ENCODE data around the gene TFAP2E. TPM values are rescaled to one million over a fixed set of nuclear protein-coding genes. Genes with fewer than 3 reads are reported as not detected.

Gene TFAP2E
- total RNA-seq, 1 donor from 2014 or later, result 1.4 TPM

DNA sequence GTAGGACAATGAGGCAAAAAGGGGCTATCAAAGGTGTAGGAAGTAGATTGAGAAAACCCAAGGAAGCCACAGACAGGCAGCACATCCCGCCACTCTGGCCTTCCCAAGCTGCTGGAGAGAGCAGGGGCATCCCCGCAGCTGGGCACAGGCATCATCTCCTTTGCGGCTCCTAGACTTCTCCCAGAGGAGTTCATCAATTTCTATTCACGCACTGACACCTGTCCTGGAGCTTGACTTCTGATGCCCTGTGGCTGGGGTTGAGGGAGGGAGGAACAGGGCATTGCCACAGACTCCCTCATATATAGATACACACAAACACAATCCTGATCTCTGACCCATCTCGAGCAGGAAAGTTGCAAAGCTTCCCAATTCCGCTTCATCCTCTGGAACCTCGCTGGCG is 1.9 kb upstream of the TFAP2E start:
- H3K9me3 Mint-ChIP-seq, result no peaks in the 10 kb centered on the region
- H3K4me1 Mint-ChIP-seq (ENCODE audit: unreplicated experiment), result peaks cover 7% of the 10 kb centered on the region
- TF ChIP-seq, protein P1, sequence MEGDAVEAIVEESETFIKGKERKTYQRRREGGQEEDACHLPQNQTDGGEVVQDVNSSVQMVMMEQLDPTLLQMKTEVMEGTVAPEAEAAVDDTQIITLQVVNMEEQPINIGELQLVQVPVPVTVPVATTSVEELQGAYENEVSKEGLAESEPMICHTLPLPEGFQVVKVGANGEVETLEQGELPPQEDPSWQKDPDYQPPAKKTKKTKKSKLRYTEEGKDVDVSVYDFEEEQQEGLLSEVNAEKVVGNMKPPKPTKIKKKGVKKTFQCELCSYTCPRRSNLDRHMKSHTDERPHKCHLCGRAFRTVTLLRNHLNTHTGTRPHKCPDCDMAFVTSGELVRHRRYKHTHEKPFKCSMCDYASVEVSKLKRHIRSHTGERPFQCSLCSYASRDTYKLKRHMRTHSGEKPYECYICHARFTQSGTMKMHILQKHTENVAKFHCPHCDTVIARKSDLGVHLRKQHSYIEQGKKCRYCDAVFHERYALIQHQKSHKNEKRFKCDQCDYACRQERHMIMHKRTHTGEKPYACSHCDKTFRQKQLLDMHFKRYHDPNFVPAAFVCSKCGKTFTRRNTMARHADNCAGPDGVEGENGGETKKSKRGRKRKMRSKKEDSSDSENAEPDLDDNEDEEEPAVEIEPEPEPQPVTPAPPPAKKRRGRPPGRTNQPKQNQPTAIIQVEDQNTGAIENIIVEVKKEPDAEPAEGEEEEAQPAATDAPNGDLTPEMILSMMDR (conservative IDR thresholded peaks at IDR 0.05), result no peak
- no peak for DNase-seq (ENCODE audit: extremely low spot score, unreplicated experiment)
- H3K36me3 Mint-ChIP-seq, result no peaks in the 10 kb centered on the region
- H3K4me3 Mint-ChIP-seq, result no peak overlapping the region
- H3K27ac Mint-ChIP-seq, result no peak overlapping the region
- H3K27me3 Mint-ChIP-seq, result peaks cover 69% of the 10 kb centered on the region

DNA sequence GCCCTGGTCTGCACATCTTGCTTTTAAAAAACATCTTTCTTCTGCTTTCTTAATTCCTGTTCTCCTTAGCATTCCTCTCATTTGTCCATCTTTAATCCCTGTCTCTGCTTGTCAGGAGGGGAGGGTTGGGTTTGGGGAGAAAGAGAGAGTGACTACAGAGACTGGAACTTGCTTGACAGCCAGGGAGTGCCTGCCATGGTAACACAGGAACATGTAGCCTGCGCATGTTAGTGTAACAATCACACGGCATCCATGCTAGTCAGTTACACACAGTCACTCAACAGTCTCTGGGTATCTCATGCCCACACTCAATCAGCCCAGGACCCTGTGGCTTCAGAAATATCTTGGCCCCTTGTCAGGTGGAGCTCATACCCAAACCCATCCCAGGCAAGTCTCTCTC is 818 bp upstream of the TFAP2E start:
- Mint-ChIP-seq H3K9me3 (no peaks in the 10 kb centered on the region), H3K27ac (no peak overlapping the region), H3K4me3 (peak overlapping the region; percentile 69), H3K4me1 (ENCODE audit: unreplicated experiment) (peaks cover 7% of the 10 kb centered on the region), H3K27me3 (peaks cover 75% of the 10 kb centered on the region), H3K36me3 (no peaks in the 10 kb centered on the region)
- TF ChIP-seq, protein P1 (conservative IDR thresholded peaks at IDR 0.05), result no peak
- no peak for DNase-seq (ENCODE audit: extremely low spot score, unreplicated experiment)

DNA sequence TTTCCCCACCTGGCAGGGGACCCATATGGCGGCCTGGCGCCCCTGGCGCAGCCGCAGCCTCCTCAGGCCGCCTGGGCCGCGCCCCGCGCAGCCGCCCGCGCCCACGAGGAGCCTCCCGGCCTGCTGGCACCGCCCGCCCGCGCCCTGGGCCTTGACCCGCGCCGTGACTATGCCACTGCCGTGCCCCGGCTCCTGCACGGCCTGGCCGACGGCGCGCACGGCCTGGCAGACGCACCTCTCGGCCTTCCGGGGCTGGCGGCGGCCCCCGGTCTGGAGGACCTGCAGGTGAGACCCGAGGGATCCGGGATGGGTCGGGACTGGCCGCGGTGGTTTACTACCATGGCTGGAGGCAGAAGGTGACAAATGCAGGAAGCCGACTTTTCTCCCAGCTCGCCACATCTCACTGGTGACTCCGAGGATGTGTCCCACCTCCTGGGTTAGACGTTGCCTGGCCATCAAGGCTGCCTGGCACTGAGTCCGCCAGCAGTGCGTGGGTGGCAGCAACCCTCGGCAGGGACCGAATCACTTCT is 1.1 kb downstream of the TFAP2E start:
- no peak for DNase-seq (ENCODE audit: extremely low spot score, unreplicated experiment)
- TF ChIP-seq, protein P1 (conservative IDR thresholded peaks at IDR 0.05), result no peak
- Mint-ChIP-seq H3K27me3 (peaks cover 81% of the 10 kb centered on the region), H3K9me3 (no peaks in the 10 kb centered on the region), H3K36me3 (no peaks in the 10 kb centered on the region), H3K4me1 (ENCODE audit: unreplicated experiment) (peaks cover 17% of the 10 kb centered on the region), H3K27ac (no peak overlapping the region), H3K4me3 (peak overlapping the region; percentile 61)

DNA sequence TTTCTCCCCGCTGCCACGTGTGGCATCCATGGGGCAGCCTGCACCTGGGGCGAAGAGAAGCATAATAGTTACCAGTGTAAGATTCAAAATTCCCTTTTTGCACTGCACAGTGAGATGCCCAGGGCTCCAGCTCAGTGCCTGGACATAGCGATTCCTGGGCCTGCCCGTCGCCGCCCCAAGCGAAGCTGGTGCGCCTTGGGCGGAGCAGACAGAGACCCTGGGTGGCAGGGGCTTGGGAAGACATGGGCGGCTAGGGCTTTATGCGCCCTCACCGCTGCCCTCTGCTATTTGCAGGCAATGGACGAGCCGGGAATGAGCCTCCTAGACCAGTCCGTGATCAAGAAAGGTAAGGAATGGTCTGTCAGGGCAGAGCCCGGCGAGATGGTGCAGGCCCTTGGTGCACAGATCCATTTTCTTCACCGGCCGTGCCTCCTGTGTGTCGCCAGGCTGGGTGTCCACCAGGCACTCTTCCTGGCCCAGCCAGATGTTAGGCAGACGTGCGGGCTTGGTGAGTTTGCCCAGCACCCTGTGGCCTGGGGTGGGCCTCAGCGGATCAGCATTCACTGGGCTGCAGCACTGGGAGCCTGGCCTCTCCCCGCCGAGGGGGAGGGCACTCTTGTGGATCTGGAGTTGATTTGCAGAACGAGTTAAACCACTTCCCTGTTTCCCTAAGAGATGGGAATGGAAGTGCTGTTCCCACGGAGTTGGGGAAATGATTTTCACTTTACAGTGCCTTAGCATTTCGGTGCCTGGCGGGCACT is 1.7 kb downstream of the TFAP2E start:
- peak overlapping the region; percentile 65 for H3K27ac Mint-ChIP-seq
- H3K27me3 Mint-ChIP-seq, result peaks cover 76% of the 10 kb centered on the region
- H3K36me3 Mint-ChIP-seq, result no peaks in the 10 kb centered on the region

DNA sequence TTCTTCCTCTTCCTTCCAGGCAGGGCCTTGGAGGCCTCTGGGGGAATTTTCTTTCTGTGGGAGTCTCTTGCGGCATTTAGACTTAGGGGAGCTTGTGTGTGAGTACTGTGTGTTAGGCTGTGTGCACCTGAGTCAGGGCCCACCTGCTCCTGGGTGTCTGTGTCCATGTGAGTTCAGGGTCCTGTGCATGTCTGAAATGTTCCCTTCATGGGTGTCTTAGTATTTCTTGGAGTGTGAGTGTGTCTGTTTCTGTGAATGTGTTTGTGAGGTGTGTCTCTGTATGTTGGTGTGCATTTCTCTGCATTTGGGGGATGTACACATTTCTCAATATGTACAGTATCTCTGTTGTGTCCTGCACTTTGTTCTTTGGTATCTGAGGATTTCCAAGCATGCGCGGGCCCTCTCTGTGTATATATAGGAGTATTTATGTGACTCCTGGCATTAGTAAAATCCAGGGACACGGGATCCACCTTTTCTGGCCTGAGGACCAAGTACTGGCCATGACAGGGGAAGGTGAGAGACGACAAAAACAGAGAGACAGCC is 2.4 kb downstream of the TFAP2E start:
- DNase-seq (ENCODE audit: extremely low spot score, unreplicated experiment), result no peak
- TF ChIP-seq, protein P1 (conservative IDR thresholded peaks at IDR 0.05), result no peak
- H3K9me3 Mint-ChIP-seq, result no peaks in the 10 kb centered on the region
- H3K4me3 Mint-ChIP-seq, result peak overlapping the region; percentile 81
- peaks cover 69% of the 10 kb centered on the region for H3K27me3 Mint-ChIP-seq
- H3K36me3 Mint-ChIP-seq, result no peaks in the 10 kb centered on the region
- peaks cover 17% of the 10 kb centered on the region for H3K4me1 Mint-ChIP-seq (ENCODE audit: unreplicated experiment)
- H3K27ac Mint-ChIP-seq, result peak overlapping the region; percentile 65

More for the DNA sequence above, 1.7 kb downstream of the TFAP2E start:
- peaks cover 17% of the 10 kb centered on the region for H3K4me1 Mint-ChIP-seq (ENCODE audit: unreplicated experiment)
- H3K4me3 Mint-ChIP-seq, result peak overlapping the region; percentile 81
- H3K9me3 Mint-ChIP-seq, result no peaks in the 10 kb centered on the region
- DNase-seq (ENCODE audit: extremely low spot score, unreplicated experiment), result no peak
- TF ChIP-seq, protein P1 (conservative IDR thresholded peaks at IDR 0.05), result no peak
